IMR-90 (cell line): ENCODE measurements around the gene DGKE.

Source experiments
- FOS ChIP-seq: fragments of 150-350 bp; IDR thresholded peaks from 2 replicates; pipeline ENCODE4 v1.6.1; 2016; ENCODE audit warnings: low read depth, low read length
- POLR2A ChIP-seq: IDR thresholded peaks from 2 replicates; pipeline ENCODE4 v1.6.1; 2012; ENCODE audit warnings: mild to moderate bottlenecking, low read depth, low read length
- RFX5 ChIP-seq: IDR thresholded peaks from 2 replicates; pipeline ENCODE4 v1.8.0; 2012; ENCODE audit warnings: low read depth, mild to moderate bottlenecking, low read length, moderate library complexity
- TF ChIP-seq, protein P1 (sequence below): conservative IDR thresholded peaks from 2 replicates; pipeline ENCODE4 v1.5.1; 2012; ENCODE audit warnings: mild to moderate bottlenecking, low read depth, low read length, improper control_type of control experiment

DNA sequence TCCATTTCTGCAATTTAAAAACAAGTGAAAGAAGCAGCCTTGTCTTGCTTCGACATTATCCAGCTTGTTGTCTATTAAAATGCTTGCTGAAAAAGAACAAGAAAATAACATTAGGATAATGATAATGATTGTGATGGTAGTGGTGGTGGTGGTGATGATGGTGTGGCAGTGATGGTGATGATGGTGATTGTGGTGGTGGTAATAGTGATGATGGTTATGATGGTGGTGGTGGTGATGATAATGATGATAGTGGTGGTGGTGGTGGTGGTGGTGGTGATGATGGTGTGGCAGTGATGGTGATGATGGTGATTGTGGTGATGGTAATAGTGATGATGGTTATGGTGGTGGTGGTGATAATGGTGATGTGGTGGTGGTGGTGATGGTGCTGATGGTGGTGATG lies 41.7 kb upstream of the DGKE start:
- TF ChIP-seq RFX5 = no peak
- TF ChIP-seq, protein P1, sequence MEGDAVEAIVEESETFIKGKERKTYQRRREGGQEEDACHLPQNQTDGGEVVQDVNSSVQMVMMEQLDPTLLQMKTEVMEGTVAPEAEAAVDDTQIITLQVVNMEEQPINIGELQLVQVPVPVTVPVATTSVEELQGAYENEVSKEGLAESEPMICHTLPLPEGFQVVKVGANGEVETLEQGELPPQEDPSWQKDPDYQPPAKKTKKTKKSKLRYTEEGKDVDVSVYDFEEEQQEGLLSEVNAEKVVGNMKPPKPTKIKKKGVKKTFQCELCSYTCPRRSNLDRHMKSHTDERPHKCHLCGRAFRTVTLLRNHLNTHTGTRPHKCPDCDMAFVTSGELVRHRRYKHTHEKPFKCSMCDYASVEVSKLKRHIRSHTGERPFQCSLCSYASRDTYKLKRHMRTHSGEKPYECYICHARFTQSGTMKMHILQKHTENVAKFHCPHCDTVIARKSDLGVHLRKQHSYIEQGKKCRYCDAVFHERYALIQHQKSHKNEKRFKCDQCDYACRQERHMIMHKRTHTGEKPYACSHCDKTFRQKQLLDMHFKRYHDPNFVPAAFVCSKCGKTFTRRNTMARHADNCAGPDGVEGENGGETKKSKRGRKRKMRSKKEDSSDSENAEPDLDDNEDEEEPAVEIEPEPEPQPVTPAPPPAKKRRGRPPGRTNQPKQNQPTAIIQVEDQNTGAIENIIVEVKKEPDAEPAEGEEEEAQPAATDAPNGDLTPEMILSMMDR = no peak
- TF ChIP-seq FOS = no peak
- no peak for TF ChIP-seq POLR2A
